ENCODE data around the gene HOXD11.

The HOXD11 gene

DNA sequence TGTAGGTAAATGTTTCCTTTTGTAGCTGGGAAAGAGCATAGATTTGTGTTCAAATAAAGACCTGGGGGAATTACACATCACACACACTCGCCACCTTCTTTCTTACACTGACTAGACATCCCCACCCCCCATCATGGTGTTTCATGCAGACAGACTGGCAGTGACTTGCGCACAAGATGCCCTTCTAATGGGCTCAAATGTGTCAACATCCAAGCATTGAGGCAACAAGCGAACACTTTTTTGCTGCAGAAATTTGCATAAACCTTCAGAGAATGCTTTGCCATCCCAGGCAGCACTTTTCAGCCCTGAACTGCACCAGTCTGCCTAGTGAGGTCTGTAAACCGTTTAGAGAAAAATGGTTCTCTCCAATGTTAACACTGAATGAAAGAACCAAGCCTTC lies 27.0 kb downstream of the HOXD11 start:
- H4K91ac ChIP-seq (ENCODE audit: low read depth, low read length, poor library complexity) = no peak overlapping the region
- H3K4me3 ChIP-seq (ENCODE audit: low read length in 2 of 2) = no peak overlapping the region
- no peak overlapping the region for H3K4me2 ChIP-seq (ENCODE audit: insufficient read depth, low read length, poor library complexity, severe bottlenecking)
- H4K8ac ChIP-seq (ENCODE audit: low read depth, low read length) = no peak overlapping the region
- peaks cover 44 to 98% (median 96%) of the 10 kb centered on the region in 3 experiments for H3K27me3 ChIP-seq (ENCODE audit: control insufficient read depth in 3 of 3, insufficient read depth in 3 of 3, low read depth in 1 of 3, low read length in 3 of 3)
- no peak overlapping the region for H3K18ac ChIP-seq (ENCODE audit: low read length)
- WGBS, 2 donors (ENCODE audit: extremely low coverage in 2 of 2, insufficient read length in 2 of 2, insufficient replicate concordance in 1 of 2) = no CpG with 5 or more reads among the region's 4 CpGs
- no peak overlapping the region for H2BK15ac ChIP-seq (ENCODE audit: low read length)
- H3K79me1 ChIP-seq (ENCODE audit: low read depth, low read length) = no peaks in the 10 kb centered on the region
- no peak overlapping the region for H3K14ac ChIP-seq (ENCODE audit: low read length)
- H3K9ac ChIP-seq (ENCODE audit: low read depth, low read length, poor library complexity) = no peak overlapping the region
- no peaks in the 10 kb centered on the region for H3K36me3 ChIP-seq (replicated peaks in 1 of 2; ENCODE audit: control insufficient read depth in 2 of 2, insufficient read depth in 2 of 2, low read length in 2 of 2)
- H3K9me3 ChIP-seq (replicated peaks in 1 of 2; ENCODE audit: control insufficient read depth in 2 of 2, insufficient read depth in 1 of 2, low read depth in 1 of 2, low read length in 2 of 2) = peaks cover 2 to 16% of the 10 kb centered on the region in 2 donors
- DNase-seq (ENCODE audit: low spot score) = no peak
- H2BK5ac ChIP-seq (ENCODE audit: low read length) = no peak overlapping the region
- no peaks in the 10 kb centered on the region for H3K4me1 ChIP-seq (ENCODE audit: control insufficient read depth in 2 of 2, insufficient read depth in 1 of 2, low read depth in 1 of 2, low read length in 2 of 2)
- no peak overlapping the region for H2AK5ac ChIP-seq (ENCODE audit: low read depth, low read length)
- no peak overlapping the region for H2BK12ac ChIP-seq (ENCODE audit: low read length)
- H2AFZ ChIP-seq (ENCODE audit: low read length) = no peak overlapping the region
- H3K4ac ChIP-seq (ENCODE audit: low read length) = no peak overlapping the region
- no peak overlapping the region for H3K27ac ChIP-seq (replicated peaks; ENCODE audit: low read length)
- no peak overlapping the region for H2BK120ac ChIP-seq (ENCODE audit: low read depth, low read length)
- no peak overlapping the region for H3K23ac ChIP-seq (ENCODE audit: low read depth, low read length, poor library complexity)

DNA sequence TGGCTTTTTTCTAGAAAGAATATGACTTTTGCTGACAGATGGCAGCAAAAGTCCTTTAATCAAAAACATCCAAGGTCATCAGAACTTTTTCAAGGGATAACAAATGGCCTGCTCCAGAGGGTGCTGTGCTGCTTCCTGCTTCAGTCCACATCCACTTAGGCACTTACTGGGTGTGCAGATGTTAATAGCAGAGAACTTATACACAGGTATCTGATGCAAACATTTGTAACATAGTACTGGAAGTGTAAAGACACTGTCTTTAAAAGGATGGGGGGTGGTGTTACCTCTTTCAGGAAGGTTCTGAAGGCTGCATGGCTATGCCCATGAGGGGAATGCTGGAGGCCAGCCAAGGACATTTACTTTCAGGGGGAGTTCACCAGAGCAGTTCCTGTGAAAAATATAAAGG lies 28.0 kb downstream of the HOXD11 start:
- H3K9ac ChIP-seq (ENCODE audit: low read depth, low read length, poor library complexity) = no peak overlapping the region
- H3K4me3 ChIP-seq (ENCODE audit: low read length in 2 of 2) = no peak overlapping the region
- no peak overlapping the region for H3K4me2 ChIP-seq (ENCODE audit: insufficient read depth, low read length, poor library complexity, severe bottlenecking)
- no peak overlapping the region for H2BK120ac ChIP-seq (ENCODE audit: low read depth, low read length)
- H2BK12ac ChIP-seq (ENCODE audit: low read length) = no peak overlapping the region
- no peaks in the 10 kb centered on the region for H3K4me1 ChIP-seq (ENCODE audit: control insufficient read depth in 2 of 2, insufficient read depth in 1 of 2, low read depth in 1 of 2, low read length in 2 of 2)
- no peak overlapping the region for H3K4ac ChIP-seq (ENCODE audit: low read length)
- peaks cover 5 to 17% of the 10 kb centered on the region in 2 donors for H3K9me3 ChIP-seq (replicated peaks in 1 of 2; ENCODE audit: control insufficient read depth in 2 of 2, insufficient read depth in 1 of 2, low read depth in 1 of 2, low read length in 2 of 2)
- H3K23ac ChIP-seq (ENCODE audit: low read depth, low read length, poor library complexity) = no peak overlapping the region
- H2BK5ac ChIP-seq (ENCODE audit: low read length) = no peak overlapping the region
- no peak overlapping the region for H3K14ac ChIP-seq (ENCODE audit: low read length)
- H4K8ac ChIP-seq (ENCODE audit: low read depth, low read length) = no peak overlapping the region
- H2BK15ac ChIP-seq (ENCODE audit: low read length) = no peak overlapping the region
- H2AK5ac ChIP-seq (ENCODE audit: low read depth, low read length) = no peak overlapping the region
- no peak overlapping the region for H4K91ac ChIP-seq (ENCODE audit: low read depth, low read length, poor library complexity)
- H3K18ac ChIP-seq (ENCODE audit: low read length) = no peak overlapping the region
- H3K36me3 ChIP-seq (replicated peaks in 1 of 2; ENCODE audit: control insufficient read depth in 2 of 2, insufficient read depth in 2 of 2, low read length in 2 of 2) = no peaks in the 10 kb centered on the region
- no peaks in the 10 kb centered on the region for H3K79me1 ChIP-seq (ENCODE audit: low read depth, low read length)
- no peak overlapping the region for H2AFZ ChIP-seq (ENCODE audit: low read length)
- no peak overlapping the region for H3K27ac ChIP-seq (replicated peaks; ENCODE audit: low read length)
- DNase-seq (ENCODE audit: low spot score) = no peak
- H3K27me3 ChIP-seq (ENCODE audit: control insufficient read depth in 3 of 3, insufficient read depth in 3 of 3, low read depth in 1 of 3, low read length in 3 of 3) = peaks cover 43 to 100% (median 96%) of the 10 kb centered on the region in 3 experiments

DNA sequence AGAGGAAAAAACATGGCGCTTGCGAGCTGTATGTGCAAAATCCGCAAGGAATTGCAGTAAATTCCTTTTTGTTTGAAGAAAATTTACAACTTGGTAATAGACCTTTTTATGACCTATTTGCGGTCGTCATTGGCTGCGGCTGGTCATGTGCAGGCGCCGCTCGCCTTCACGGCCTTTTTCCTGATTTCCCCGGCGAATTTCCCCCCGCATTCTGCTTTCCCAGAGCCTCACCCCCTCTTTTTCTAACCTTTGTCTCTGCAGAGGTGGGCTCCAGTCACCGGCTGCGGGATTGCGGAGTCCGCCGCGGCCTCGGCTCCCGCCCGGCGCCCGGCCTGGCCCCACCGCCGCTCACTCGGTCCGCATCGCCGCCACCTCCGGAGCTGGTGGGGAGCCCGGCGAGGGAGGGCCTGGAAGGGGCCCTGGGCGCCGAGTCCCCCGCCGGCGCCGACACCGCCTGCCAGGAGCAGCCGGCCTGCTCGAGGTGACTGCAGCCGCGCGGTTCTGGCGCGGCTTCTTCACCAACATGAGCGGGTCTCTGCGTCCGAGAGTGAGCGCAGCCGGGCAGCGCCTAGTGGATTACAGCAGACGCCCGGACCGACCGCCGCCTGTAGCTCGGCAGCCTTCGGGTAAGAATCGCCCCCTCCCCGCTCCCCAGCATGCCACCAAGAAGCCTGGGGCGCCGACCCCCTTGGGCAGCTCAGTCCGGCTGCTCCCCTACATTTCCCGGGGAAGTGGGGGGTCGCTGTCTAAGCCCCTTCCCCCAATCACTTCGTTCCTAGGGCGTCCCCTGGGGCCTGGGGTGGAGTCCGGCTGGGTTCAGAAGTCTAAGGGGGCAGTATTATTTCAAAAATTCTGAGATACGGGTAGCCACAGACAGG lies 29.5 kb downstream of the HOXD11 start:
- peak overlapping the region in 1 of 2 donors; percentile 6 for H3K4me3 ChIP-seq (ENCODE audit: low read length in 2 of 2)
- no peak for DNase-seq (ENCODE audit: low spot score)

DNA sequence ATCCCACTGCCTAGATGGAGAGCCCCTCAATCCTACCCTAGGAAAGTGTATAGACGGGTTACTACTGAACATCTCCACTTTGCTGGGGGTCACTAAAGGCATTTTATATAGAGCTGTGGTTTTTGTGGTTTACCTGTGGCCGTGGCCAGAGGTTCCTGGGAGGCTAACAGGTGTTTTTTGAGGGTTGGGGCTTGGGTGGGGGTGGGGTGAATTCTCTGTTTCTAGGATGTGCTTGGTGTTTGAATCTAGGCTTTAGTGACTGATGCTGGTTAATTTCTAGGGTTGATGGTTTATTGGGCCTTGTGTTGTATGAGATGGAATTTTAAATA lies 30.1 kb downstream of the HOXD11 start:
- H3K4me1 ChIP-seq (ENCODE audit: control insufficient read depth in 2 of 2, insufficient read depth in 1 of 2, low read depth in 1 of 2, low read length in 2 of 2) = peaks cover 0 to 2% of the 10 kb centered on the region in 2 donors
- DNase-seq (ENCODE audit: low spot score) = no peak
- H3K4me2 ChIP-seq (ENCODE audit: insufficient read depth, low read length, poor library complexity, severe bottlenecking) = no peak overlapping the region
- H2AK5ac ChIP-seq (ENCODE audit: low read depth, low read length) = no peak overlapping the region
- H3K4ac ChIP-seq (ENCODE audit: low read length) = no peak overlapping the region
- no peak overlapping the region for H4K8ac ChIP-seq (ENCODE audit: low read depth, low read length)
- H4K91ac ChIP-seq (ENCODE audit: low read depth, low read length, poor library complexity) = no peak overlapping the region
- H2BK12ac ChIP-seq (ENCODE audit: low read length) = no peak overlapping the region
- H2AFZ ChIP-seq (ENCODE audit: low read length) = no peak overlapping the region
- no peak overlapping the region for H3K23ac ChIP-seq (ENCODE audit: low read depth, low read length, poor library complexity)
- no peak overlapping the region for H3K27ac ChIP-seq (replicated peaks; ENCODE audit: low read length)
- H3K14ac ChIP-seq (ENCODE audit: low read length) = no peak overlapping the region
- H2BK15ac ChIP-seq (ENCODE audit: low read length) = no peak overlapping the region
- H3K36me3 ChIP-seq (replicated peaks in 1 of 2; ENCODE audit: control insufficient read depth in 2 of 2, insufficient read depth in 2 of 2, low read length in 2 of 2) = no peaks in the 10 kb centered on the region
- H3K27me3 ChIP-seq (ENCODE audit: control insufficient read depth in 3 of 3, insufficient read depth in 3 of 3, low read depth in 1 of 3, low read length in 3 of 3) = peaks cover 38 to 97% (median 95%) of the 10 kb centered on the region in 3 experiments
- no CpG with 5 or more reads among the region's 2 CpGs for WGBS, 2 donors (ENCODE audit: extremely low coverage in 2 of 2, insufficient read length in 2 of 2, insufficient replicate concordance in 1 of 2)
- H3K79me1 ChIP-seq (ENCODE audit: low read depth, low read length) = no peaks in the 10 kb centered on the region
- H2BK120ac ChIP-seq (ENCODE audit: low read depth, low read length) = no peak overlapping the region
- no peak overlapping the region for H3K18ac ChIP-seq (ENCODE audit: low read length)
- no peak overlapping the region for H2BK5ac ChIP-seq (ENCODE audit: low read length)
- no peak overlapping the region for H3K9ac ChIP-seq (ENCODE audit: low read depth, low read length, poor library complexity)
- H3K9me3 ChIP-seq (replicated peaks in 1 of 2; ENCODE audit: control insufficient read depth in 2 of 2, insufficient read depth in 1 of 2, low read depth in 1 of 2, low read length in 2 of 2) = peaks cover 9 to 17% of the 10 kb centered on the region in 2 donors
- no peak overlapping the region for H3K4me3 ChIP-seq (ENCODE audit: low read length in 2 of 2)

More for the DNA sequence above, 29.5 kb downstream of the HOXD11 start:
- WGBS, 2 donors (ENCODE audit: extremely low coverage in 2 of 2, insufficient read length in 2 of 2, insufficient replicate concordance in 1 of 2) = no CpG with 5 or more reads among the region's 71 CpGs
- Histone ChIP-seq H3K9me3 (replicated peaks in 1 of 2; ENCODE audit: control insufficient read depth in 2 of 2, insufficient read depth in 1 of 2, low read depth in 1 of 2, low read length in 2 of 2) (peaks cover 9 to 17% of the 10 kb centered on the region in 2 donors), H2BK15ac (ENCODE audit: low read length) (no peak overlapping the region), H3K36me3 (replicated peaks in 1 of 2; ENCODE audit: control insufficient read depth in 2 of 2, insufficient read depth in 2 of 2, low read length in 2 of 2) (no peaks in the 10 kb centered on the region), H3K27me3 (ENCODE audit: control insufficient read depth in 3 of 3, insufficient read depth in 3 of 3, low read depth in 1 of 3, low read length in 3 of 3) (peaks cover 38 to 97% (median 94%) of the 10 kb centered on the region in 3 experiments), H3K14ac (ENCODE audit: low read length) (no peak overlapping the region), H4K91ac (ENCODE audit: low read depth, low read length, poor library complexity) (no peak overlapping the region), H3K4me2 (ENCODE audit: insufficient read depth, low read length, poor library complexity, severe bottlenecking) (peak overlapping the region; percentile 59), H2BK12ac (ENCODE audit: low read length) (no peak overlapping the region), H3K23ac (ENCODE audit: low read depth, low read length, poor library complexity) (peak overlapping the region; percentile 28), H2BK5ac (ENCODE audit: low read length) (no peak overlapping the region), H3K9ac (ENCODE audit: low read depth, low read length, poor library complexity) (no peak overlapping the region), H2AK5ac (ENCODE audit: low read depth, low read length) (no peak overlapping the region), H2BK120ac (ENCODE audit: low read depth, low read length) (no peak overlapping the region), H3K4ac (ENCODE audit: low read length) (no peak overlapping the region), H3K79me1 (ENCODE audit: low read depth, low read length) (no peaks in the 10 kb centered on the region), H4K8ac (ENCODE audit: low read depth, low read length) (no peak overlapping the region), H2AFZ (ENCODE audit: low read length) (peak overlapping the region; percentile 86), H3K18ac (ENCODE audit: low read length) (no peak overlapping the region), H3K27ac (replicated peaks; ENCODE audit: low read length) (no peak overlapping the region), H3K4me1 (ENCODE audit: control insufficient read depth in 2 of 2, insufficient read depth in 1 of 2, low read depth in 1 of 2, low read length in 2 of 2) (peaks cover 0 to 2% of the 10 kb centered on the region in 2 donors)
